ENCODE results near the gene PGAM4.

Gene PGAM4

DNA sequence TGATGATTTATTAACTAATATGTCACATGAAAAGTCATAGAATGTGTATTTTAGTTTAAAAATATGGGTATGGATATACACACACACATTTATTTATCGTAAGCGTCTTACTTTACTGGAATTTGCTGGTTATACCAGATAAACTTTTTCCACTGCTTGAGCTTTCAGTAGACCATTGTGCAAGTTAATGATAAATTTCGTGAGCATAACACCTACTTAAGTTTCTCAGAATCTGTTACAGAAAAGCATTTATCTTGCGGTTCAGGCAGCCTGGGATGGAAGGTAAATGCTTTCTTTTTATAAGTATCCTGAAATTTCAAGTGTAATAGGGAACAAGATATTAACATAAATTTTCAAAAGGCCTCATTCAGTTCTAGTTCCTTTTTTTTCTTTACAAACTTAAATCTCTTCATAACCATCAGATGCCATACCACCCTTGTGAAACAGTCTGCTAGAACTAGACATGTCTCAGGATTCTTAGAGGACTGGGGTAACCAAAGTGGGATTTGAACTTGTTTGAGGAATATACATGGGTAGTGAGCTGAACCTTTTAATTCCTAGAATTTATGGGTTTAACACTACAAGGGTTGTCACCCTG, 31.3 kb downstream of the PGAM4 start:
- POLR2A ChIA-PET = no interaction called here
- CTCF ChIA-PET = no interaction called here
- TF ChIP-seq, protein P1, sequence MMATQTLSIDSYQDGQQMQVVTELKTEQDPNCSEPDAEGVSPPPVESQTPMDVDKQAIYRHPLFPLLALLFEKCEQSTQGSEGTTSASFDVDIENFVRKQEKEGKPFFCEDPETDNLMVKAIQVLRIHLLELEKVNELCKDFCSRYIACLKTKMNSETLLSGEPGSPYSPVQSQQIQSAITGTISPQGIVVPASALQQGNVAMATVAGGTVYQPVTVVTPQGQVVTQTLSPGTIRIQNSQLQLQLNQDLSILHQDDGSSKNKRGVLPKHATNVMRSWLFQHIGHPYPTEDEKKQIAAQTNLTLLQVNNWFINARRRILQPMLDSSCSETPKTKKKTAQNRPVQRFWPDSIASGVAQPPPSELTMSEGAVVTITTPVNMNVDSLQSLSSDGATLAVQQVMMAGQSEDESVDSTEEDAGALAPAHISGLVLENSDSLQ (IDR thresholded peaks at IDR 0.05) = no peak
- no peak for DNase-seq (ENCODE audit: extremely low spot score)

DNA sequence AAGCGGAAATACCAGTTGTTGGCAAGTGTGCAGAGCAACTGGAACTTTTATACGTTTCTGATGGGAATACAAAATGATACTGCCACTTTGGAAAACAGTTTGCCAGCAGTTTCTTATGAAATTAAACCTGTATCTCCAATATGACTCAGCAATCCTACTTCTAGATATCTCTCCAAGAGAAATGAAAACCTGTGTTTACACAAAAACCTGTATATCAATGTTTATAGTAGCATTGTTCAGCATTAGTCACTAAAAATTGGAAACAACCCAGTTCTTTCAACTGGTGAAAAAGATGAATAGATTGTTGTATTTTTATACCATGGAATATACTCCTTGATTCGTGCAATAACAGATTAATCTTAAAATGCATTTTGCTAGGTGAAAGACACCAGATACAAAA, 32.1 kb downstream of the PGAM4 start:
- ChIA-PET POLR2A (no interaction called here), CTCF (no interaction called here)
- no peak for TF ChIP-seq ELF4 (IDR thresholded peaks at IDR 0.05)
- TF ChIP-seq SUZ12 (IDR thresholded peaks at IDR 0.05) = no peak
- no peak for TF ChIP-seq NFRKB (IDR thresholded peaks at IDR 0.05)
- TF ChIP-seq, protein P1 (IDR thresholded peaks at IDR 0.05) = no peak
- no peak for DNase-seq (ENCODE audit: extremely low spot score)

DNA sequence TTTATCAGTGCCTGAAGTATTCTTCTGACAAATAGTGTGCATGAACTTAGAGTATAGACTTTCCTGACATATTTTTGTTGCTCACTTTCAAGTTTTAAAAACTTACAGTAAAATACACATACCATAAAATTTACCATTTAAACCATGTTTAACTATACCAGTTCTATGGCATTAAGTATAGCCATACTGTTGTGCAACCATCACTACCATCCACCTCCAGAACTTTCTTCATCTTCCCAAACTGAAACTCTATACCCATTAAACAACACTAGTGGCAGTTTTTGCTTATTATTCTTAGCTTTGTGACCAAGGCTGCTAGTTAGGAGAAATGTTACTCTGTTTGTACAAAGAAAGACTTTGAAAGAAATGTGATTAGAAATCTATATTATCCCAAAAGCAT, 33.1 kb downstream of the PGAM4 start:
- POLR2A ChIA-PET = no interaction called here
- CTCF ChIA-PET = interaction anchor here (0.5 to 0.7 kb wide), 2 partner anchors 8 to 397 kb away, joined by 3 read pairs; no protein-coding TSS in a partner anchor
- TF ChIP-seq FOXK2 (IDR thresholded peaks at IDR 0.05) (no peak), TARDBP (IDR thresholded peaks at IDR 0.05) (no peak), NFRKB (IDR thresholded peaks at IDR 0.05) (no peak), LEF1 (IDR thresholded peaks at IDR 0.05; ENCODE audit: borderline replicate concordance) (no peak), ZNF384 (IDR thresholded peaks at IDR 0.05) (no peak), ELF4 (IDR thresholded peaks at IDR 0.05) (no peak), FOXM1 (IDR thresholded peaks at IDR 0.05; ENCODE audit: borderline replicate concordance) (no peak), SP1 (IDR thresholded peaks at IDR 0.05) (no peak), BHLHE40 (IDR thresholded peaks at IDR 0.05; ENCODE audit: borderline replicate concordance) (no peak), SUZ12 (IDR thresholded peaks at IDR 0.05) (no peak), CTBP1 (IDR thresholded peaks at IDR 0.05; ENCODE audit: borderline replicate concordance) (no peak), ARNT (IDR thresholded peaks at IDR 0.05) (no peak), FOXA1 (IDR thresholded peaks at IDR 0.05) (no peak), L3MBTL2 (conservative IDR thresholded peaks at IDR 0.05) (no peak), HDGF (IDR thresholded peaks at IDR 0.05; ENCODE audit: borderline replicate concordance) (no peak)
- TF ChIP-seq, protein P1 (IDR thresholded peaks at IDR 0.05) = no peak
- DNase-seq (ENCODE audit: extremely low spot score) = no peak

DNA sequence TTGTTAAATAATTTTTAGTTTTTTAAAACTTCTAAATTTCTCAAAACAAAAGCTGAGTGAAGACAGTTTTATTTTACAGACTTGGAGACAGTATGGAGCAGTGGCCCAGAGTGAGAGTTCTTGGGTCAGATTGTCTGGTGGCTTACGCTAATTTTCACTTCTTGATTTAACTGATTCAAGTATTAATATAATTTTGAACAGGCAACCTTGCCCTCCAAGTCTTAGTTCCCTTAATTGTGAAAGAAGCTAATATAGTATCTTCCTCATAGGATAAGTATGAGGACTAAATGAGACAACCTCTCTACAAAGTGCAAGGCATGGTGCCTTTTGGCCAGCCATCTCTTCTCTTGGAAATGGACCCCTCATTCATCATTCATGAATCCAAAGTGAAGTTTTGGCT, 33.6 kb downstream of the PGAM4 start:
- TF ChIP-seq ARNT (IDR thresholded peaks at IDR 0.05) = no peak
- TF ChIP-seq ZNF384 (IDR thresholded peaks at IDR 0.05) = no peak
- no peak for TF ChIP-seq LEF1 (IDR thresholded peaks at IDR 0.05; ENCODE audit: borderline replicate concordance)
- TF ChIP-seq, protein P1 (IDR thresholded peaks at IDR 0.05) = no peak
- TF ChIP-seq TARDBP (IDR thresholded peaks at IDR 0.05) = no peak
- no peak for TF ChIP-seq ELF4 (IDR thresholded peaks at IDR 0.05)
- TF ChIP-seq L3MBTL2 (conservative IDR thresholded peaks at IDR 0.05) = no peak
- TF ChIP-seq FOXA1 (IDR thresholded peaks at IDR 0.05) = no peak
- no peak for TF ChIP-seq BHLHE40 (IDR thresholded peaks at IDR 0.05; ENCODE audit: borderline replicate concordance)
- TF ChIP-seq FOXK2 (IDR thresholded peaks at IDR 0.05) = no peak
- no peak for TF ChIP-seq NFRKB (IDR thresholded peaks at IDR 0.05)
- TF ChIP-seq HDGF (IDR thresholded peaks at IDR 0.05; ENCODE audit: borderline replicate concordance) = no peak
- DNase-seq (ENCODE audit: extremely low spot score) = no peak
- ChIA-PET POLR2A (no interaction called here), CTCF (interaction anchor here (0.5 kb wide), 1 partner anchor 397 kb away, joined by 3 read pairs; no protein-coding TSS in a partner anchor)

DNA sequence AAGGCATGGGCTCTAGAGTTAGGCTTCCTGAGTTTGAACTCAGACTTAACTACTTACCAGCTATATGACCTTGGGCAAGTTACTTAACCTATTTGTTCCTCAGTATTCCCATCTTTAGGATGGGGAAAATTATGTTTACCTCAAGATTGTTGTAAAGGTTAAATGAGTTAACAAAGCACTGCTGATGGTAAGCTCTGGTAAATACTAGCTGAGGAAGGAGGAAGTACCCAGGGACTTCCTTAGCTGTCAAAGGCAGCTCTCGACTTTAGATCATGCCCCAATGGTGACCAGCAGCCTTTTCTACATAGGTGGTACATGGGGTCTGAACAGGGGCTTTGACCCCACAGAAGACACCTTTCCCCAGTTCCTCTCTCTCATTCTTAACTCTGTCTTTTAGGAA, 38.9 kb downstream of the PGAM4 start:
- CTCF ChIA-PET = no interaction called here
- no peak for DNase-seq (ENCODE audit: extremely low spot score)
- POLR2A ChIA-PET = no interaction called here
- TF ChIP-seq CTBP1 (IDR thresholded peaks at IDR 0.05; ENCODE audit: borderline replicate concordance) (no peak), ZNF384 (IDR thresholded peaks at IDR 0.05) (no peak), FOXK2 (IDR thresholded peaks at IDR 0.05) (no peak), L3MBTL2 (conservative IDR thresholded peaks at IDR 0.05) (no peak), FOXM1 (IDR thresholded peaks at IDR 0.05; ENCODE audit: borderline replicate concordance) (no peak), SUZ12 (IDR thresholded peaks at IDR 0.05) (no peak), LEF1 (IDR thresholded peaks at IDR 0.05; ENCODE audit: borderline replicate concordance) (no peak)
- TF ChIP-seq, protein P1 (IDR thresholded peaks at IDR 0.05) = no peak

DNA sequence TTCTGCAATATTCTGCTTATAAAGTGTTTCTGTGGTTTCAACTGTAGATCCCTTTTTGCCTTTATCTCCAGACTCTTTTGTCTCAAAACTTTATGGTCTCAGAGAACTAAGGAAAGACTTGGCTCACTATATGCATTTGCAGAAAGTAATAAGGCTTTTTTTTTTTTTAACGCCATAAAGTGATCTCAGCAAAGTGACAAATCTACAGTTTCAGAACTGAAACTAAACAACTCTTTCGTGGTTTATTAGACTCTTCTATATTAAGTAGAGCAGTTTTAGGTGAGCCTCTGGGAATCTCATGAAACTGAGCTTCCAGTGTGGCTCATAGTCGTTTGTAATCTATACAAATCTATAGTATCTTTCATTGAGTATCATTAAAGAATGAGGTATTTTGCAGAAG, 43.7 kb downstream of the PGAM4 start:
- no peak for DNase-seq (ENCODE audit: extremely low spot score)
- TF ChIP-seq HDGF (IDR thresholded peaks at IDR 0.05; ENCODE audit: borderline replicate concordance) = no peak
- TF ChIP-seq NFRKB (IDR thresholded peaks at IDR 0.05) = no peak
- no peak for TF ChIP-seq FOXM1 (IDR thresholded peaks at IDR 0.05; ENCODE audit: borderline replicate concordance)
- TF ChIP-seq FOXA1 (IDR thresholded peaks at IDR 0.05) = no peak
- TF ChIP-seq TARDBP (IDR thresholded peaks at IDR 0.05) = no peak
- ChIA-PET CTCF (no interaction called here), POLR2A (no interaction called here)

Measured in HEK293T (cell line).